IPS-15b (cell line): ENCODE results near the gene ANKRD34A.

Experiments used
- H3K27me3 ChIP-seq: one replicate; pipeline ENCODE4 v1.6.1; 2013; ENCODE audit warnings: low read length; ENCODE audit not compliant: control insufficient read depth, insufficient read depth
- H3K36me3 ChIP-seq: one replicate; pipeline ENCODE4 v1.6.1; 2013; ENCODE audit warnings: low read length; ENCODE audit not compliant: control insufficient read depth, insufficient read depth
- H3K4me1 ChIP-seq: one replicate; pipeline ENCODE4 v1.6.1; 2013; ENCODE audit warnings: mild to moderate bottlenecking, low read length; ENCODE audit not compliant: control insufficient read depth, insufficient read depth
- H3K4me3 ChIP-seq: one replicate; pipeline ENCODE4 v1.5.1; 2013; ENCODE audit warnings: low read depth, low read length
- H3K9ac ChIP-seq: one replicate; pipeline ENCODE4 v1.6.1; 2013; ENCODE audit warnings: low read depth, mild to moderate bottlenecking, low read length
- H3K9me3 ChIP-seq: one replicate; pipeline ENCODE4 v1.6.1; 2013; ENCODE audit warnings: mild to moderate bottlenecking, low read length; ENCODE audit not compliant: control insufficient read depth, insufficient read depth

The ANKRD34A gene

DNA sequence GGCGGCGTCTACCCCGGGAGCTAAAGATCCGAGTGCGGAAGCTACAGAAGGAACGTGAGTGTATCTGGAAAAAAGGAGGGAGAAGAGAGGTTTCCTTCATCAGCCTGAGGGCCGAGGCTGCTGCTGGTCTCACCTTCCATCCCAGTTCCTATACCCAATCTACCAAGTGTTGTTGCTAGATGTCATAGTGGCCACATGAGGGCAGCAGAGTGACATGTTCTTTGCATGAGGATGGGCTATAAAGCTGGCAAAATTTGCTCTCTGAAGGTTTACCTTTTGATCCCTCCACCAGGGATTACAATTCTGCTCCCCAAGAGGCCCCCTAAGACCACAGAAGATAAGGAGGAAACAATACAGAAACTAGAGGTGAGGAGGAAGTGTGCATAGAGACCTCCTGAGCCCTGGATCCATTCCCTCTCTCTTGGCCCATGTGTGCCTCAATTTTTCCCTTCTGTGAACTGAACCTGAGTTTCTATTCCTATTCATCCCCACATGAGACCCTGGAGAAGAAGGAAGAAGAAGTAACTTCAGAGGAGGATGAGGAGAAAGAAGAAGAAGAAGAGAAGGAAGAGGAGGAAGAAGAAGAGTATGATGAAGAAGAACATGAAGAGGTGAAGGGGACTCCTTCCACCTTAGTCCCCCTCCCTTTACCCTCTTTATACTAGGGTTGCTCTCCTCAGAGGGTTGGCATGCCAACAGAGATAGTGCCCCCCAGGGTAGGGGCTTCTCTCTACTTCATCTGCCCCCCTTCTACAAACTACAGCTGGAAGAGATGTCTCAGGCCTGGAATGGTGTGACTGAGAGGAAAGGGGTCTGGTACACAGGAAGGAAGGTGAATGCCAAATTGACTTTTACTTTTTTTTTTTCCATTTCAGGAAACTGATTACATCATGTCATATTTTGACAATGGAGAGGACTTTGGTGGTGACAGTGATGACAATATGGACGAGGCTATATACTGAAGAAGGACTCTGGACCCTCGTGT is 13.4 kb upstream of the ANKRD34A start:
- Histone ChIP-seq H3K4me3 (peak overlapping the region; percentile 6), H3K9ac (no peak overlapping the region)

GRCh38 chr1:145977016-145977415 is 12.6 kb upstream of the ANKRD34A start:
- H3K4me1 ChIP-seq, result peaks cover 23% of the 10 kb centered on the region
- H3K9me3 ChIP-seq, result no peaks in the 10 kb centered on the region
- H3K27me3 ChIP-seq, result no peaks in the 10 kb centered on the region
- no peaks in the 10 kb centered on the region for H3K36me3 ChIP-seq
- no peak overlapping the region for H3K9ac ChIP-seq
- H3K4me3 ChIP-seq, result peak overlapping the region; percentile 6

More for the DNA sequence above, 13.4 kb upstream of the ANKRD34A start:
- Histone ChIP-seq H3K36me3 (no peaks in the 10 kb centered on the region), H3K27me3 (no peaks in the 10 kb centered on the region), H3K9me3 (no peaks in the 10 kb centered on the region), H3K4me1 (peaks cover 23% of the 10 kb centered on the region)

- H3K4me1 ChIP-seq, result peaks cover 21% of the 10 kb centered on the region
- H3K9ac ChIP-seq, result no peak overlapping the region
- H3K4me3 ChIP-seq, result no peak overlapping the region
- no peaks in the 10 kb centered on the region for H3K9me3 ChIP-seq
- no peaks in the 10 kb centered on the region for H3K27me3 ChIP-seq
- H3K36me3 ChIP-seq, result no peaks in the 10 kb centered on the region
Measured at GRCh38 chr1:145975216-145975615, 10.8 kb upstream of the ANKRD34A start.

DNA sequence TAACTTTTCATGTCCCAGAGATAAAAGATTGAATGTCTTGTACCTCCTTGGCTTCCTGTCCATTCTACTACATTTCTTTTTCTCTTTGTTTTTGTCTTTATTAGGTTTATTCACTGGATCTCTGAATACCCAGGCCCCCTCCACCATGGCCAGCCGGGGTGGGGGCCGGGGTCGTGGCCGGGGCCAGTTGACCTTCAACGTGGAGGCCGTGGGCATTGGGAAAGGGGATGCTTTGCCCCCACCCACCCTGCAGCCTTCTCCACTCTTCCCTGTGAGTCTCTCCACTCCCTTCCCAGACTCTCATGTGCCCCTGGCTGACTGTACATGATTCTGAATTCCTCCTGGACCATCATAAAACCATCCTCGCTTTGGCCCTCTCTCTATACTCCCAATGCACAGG is 10.3 kb upstream of the ANKRD34A start:
- Histone ChIP-seq H3K9ac (no peak overlapping the region), H3K9me3 (no peaks in the 10 kb centered on the region), H3K4me1 (peaks cover 19% of the 10 kb centered on the region), H3K36me3 (no peaks in the 10 kb centered on the region), H3K27me3 (no peaks in the 10 kb centered on the region), H3K4me3 (no peak overlapping the region)

- Histone ChIP-seq H3K9me3 (no peaks in the 10 kb centered on the region), H3K27me3 (no peaks in the 10 kb centered on the region), H3K4me3 (no peak overlapping the region), H3K36me3 (no peaks in the 10 kb centered on the region), H3K9ac (no peak overlapping the region), H3K4me1 (peaks cover 3% of the 10 kb centered on the region)
Measured at GRCh38 chr1:145972580-145972979, 8.2 kb upstream of the ANKRD34A start.

DNA sequence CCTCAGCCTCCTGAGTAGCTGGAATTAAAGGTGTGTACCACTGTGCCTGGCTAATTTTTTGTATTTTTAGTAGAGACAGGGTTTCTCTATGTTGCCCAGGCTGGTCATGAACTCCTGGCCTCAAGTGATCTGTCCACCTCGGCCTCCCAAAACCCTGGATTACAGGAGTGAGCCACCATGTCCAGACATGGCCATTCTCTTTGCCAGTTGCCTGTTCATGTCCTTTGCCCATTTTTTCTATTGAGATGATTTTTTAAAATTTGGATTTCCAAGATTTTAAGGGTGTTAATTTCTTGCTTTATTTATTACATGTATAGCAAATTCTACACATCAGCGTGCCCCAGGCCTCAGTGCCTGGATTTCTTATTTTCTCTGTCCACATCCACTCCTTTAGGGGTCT is 2.9 kb upstream of the ANKRD34A start:
- Histone ChIP-seq H3K27me3 (peaks cover 18% of the 10 kb centered on the region), H3K9me3 (no peaks in the 10 kb centered on the region), H3K4me1 (peaks cover 6% of the 10 kb centered on the region), H3K36me3 (no peaks in the 10 kb centered on the region), H3K4me3 (no peak overlapping the region), H3K9ac (no peak overlapping the region)

DNA sequence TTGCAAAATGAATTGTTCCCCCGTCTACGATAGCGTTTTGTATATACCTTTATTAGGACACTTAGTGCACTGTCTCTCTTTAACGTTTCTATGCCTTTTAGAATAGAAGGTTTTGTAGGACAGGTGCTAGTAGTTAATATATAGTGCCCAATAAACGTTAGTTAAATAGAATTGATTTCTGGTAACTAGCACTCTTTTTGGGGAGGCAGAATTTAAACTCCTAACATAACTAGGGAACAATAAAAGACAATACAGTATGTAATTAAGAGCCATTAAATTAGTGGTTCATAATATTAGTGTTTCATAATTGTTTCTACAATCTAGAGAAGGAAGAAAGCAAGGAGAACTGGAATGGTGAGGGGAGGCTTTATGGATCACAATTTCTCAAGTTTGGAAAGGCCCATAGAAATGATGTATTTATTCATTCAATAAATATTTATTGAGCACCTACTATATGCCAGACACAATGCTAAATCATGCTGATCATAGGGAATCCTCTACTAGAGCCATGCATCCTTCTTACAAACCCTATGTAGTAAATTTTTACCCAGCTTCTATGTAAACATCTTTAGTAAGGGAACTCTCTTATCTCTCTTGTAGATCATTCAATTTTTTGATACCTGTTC is 857 bp upstream of the ANKRD34A start:
- H3K9me3 ChIP-seq, result no peaks in the 10 kb centered on the region
- H3K36me3 ChIP-seq, result no peaks in the 10 kb centered on the region
- no peak overlapping the region for H3K9ac ChIP-seq
- peak overlapping the region; percentile 38 for H3K4me3 ChIP-seq
- H3K27me3 ChIP-seq, result peaks cover 32% of the 10 kb centered on the region
- H3K4me1 ChIP-seq, result peaks cover 6% of the 10 kb centered on the region

DNA sequence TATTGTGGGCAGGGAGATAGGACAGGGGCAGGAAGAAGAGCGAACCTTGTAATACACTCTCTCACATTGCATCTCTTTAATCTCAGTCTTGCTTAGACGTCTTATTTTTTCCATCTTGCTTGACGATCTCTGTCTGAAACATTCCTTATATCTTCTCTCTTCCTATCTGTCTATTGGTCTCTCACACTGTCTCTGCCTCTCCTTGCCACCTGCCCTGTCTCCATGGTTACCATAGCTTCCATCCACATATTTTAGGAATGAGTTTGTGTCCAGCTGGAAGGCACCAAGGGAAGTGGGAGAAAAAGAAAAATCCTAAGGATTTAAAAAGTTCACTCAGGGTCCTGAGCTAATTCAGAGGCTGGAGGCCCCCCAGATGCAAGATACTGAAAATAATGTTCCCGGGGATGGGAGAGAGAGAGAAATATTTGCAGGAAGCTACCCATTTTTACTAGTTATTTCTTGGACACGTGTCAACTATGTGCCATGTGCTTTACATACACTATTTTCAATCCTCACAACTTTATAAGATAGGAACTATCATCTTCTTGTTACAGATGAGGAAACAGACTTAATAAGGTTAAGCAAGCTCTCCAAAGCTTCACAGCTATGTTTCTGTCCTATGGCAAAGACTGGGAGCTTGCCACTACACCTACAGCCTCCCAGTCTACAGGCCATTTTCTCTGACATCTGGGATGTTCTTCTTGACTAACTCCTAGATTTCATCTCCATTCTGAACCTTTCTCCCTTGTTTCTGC is 933 bp downstream of the ANKRD34A start:
- peaks cover 50% of the 10 kb centered on the region for H3K27me3 ChIP-seq
- peak overlapping the region; percentile 88 for H3K4me3 ChIP-seq
- peaks cover 10% of the 10 kb centered on the region for H3K4me1 ChIP-seq
- H3K9me3 ChIP-seq, result no peaks in the 10 kb centered on the region
- H3K9ac ChIP-seq, result no peak overlapping the region
- H3K36me3 ChIP-seq, result no peaks in the 10 kb centered on the region

DNA sequence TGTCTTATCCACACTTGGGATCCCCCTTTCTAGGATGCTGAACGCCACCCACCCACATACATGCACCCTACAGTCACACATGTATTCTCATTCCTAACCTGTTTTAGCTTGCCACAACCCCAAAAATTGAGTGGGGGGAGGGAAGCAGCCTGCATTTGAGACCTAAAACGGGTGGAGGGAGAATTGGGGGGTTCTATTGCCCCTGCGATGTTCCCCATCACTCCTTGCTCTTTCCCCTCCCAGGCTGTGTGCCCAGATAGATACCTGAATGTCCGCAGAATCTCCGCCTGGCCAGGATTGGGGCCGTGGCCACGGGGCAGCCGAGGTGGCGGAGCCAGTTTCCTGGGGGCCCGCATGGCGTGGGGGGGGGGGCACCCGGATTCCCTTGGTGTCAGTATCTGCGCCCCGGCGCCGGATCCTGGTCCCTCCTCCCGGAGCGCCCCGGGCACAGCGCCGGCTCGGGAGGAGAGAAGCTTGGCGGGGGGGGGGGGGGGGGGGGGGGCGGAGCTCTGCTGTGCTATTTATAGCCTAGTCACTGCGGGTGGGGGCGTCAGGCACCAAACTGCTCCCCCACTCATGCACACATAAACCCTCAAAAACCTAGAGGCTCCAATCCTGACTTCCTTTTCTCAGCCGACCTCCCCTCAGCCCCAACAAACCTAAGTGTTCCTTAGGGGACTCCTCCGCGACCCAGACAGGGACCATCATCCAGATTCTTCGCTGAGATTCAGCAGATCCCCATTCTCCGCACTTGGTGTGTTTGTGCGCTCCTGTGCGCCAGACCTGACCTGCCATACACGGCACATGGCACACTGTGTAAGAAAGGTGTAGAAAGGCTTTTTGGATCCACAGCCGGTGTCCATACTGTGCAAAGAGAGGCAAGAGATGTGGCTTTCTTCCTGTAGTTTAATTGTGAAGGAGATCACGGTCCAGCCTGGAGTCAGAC is 1.9 kb downstream of the ANKRD34A start:
- H3K4me1 ChIP-seq, result peaks cover 10% of the 10 kb centered on the region
- no peaks in the 10 kb centered on the region for H3K36me3 ChIP-seq
- H3K4me3 ChIP-seq, result peak overlapping the region; percentile 88
- H3K9ac ChIP-seq, result no peak overlapping the region
- H3K9me3 ChIP-seq, result no peaks in the 10 kb centered on the region
- H3K27me3 ChIP-seq, result peaks cover 55% of the 10 kb centered on the region

DNA sequence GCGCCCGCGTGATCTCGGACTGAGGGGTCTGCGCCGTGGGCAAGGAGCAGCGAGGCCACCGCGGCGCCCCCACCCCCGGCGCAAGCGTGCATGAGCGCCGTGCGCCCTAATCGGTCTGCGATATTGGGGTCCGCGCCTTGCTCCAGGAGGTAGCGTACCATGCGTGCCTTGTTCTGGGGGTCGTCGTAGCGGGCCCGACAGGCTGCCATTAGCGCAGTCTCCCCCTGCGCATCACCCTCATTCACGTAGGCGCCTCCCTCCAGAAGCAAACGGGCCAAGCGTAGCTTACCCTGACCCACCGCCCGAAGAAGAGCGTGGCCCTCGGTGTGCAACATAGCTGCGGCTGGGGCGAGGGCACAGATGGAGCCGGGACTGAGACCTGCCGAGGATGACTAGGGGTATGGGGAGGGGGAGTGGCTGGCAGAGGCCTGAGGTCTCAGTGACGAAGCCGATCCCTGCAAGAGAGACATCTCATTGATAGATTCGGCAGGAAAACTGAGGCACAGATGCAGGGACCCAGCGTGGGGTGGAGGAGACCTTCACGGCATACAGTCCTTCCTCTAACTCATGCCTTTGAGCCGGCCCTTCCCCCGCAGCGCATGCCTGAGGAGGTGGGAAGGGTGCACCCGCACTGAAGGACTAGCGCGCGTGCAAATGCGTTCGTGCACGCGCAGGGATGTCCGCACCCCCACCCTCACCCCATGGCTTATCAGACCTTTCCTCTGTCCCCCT is 2.8 kb downstream of the ANKRD34A start:
- H3K4me1 ChIP-seq, result peaks cover 10% of the 10 kb centered on the region
- peaks cover 63% of the 10 kb centered on the region for H3K27me3 ChIP-seq

More for the DNA sequence above, 2.8 kb downstream of the ANKRD34A start:
- Histone ChIP-seq H3K9me3 (no peaks in the 10 kb centered on the region), H3K4me3 (peak overlapping the region; percentile 88), H3K36me3 (no peaks in the 10 kb centered on the region), H3K9ac (peak overlapping the region; percentile 19)
